Neural crest cell (in vitro differentiated cells): ENCODE data around the gene SLC4A11. TPM values are rescaled to one million over a fixed set of nuclear protein-coding genes. Genes with fewer than 3 reads are reported as not detected.

Source experiments
- DNase-seq: peaks from one replicate; pipeline ENCODE4 v3.0.0; 2021; ENCODE audit warnings: low read depth, mixed read lengths, low spot score
- H3K27ac Mint-ChIP-seq: one replicate; pipeline ENCODE4 v1.8.0; 2021; ENCODE audit warnings: mild to moderate bottlenecking, mixed read lengths; ENCODE audit not compliant: unreplicated experiment
- H3K27me3 Mint-ChIP-seq: 2 replicates; pipeline ENCODE4 v1.8.0; 2021; ENCODE audit warnings: low read depth, mild to moderate bottlenecking, mixed read lengths
- H3K36me3 Mint-ChIP-seq: 2 replicates; pipeline ENCODE4 v1.8.0; 2021; ENCODE audit warnings: low read depth, mild to moderate bottlenecking, mixed read lengths
- H3K4me1 Mint-ChIP-seq: 2 replicates; pipeline ENCODE4 v1.8.0; 2021; ENCODE audit warnings: mixed read lengths
- H3K4me3 Mint-ChIP-seq: one replicate; pipeline ENCODE4 v1.8.0; 2021; ENCODE audit warnings: mild to moderate bottlenecking, mixed read lengths
- H3K9me3 Mint-ChIP-seq: 2 replicates; pipeline ENCODE4 v1.8.0; 2021; ENCODE audit warnings: mixed read lengths
- total RNA-seq: library from RNA; stranded (reverse); gene quantifications from 2 replicates; pipeline ENCODE4 v1.2.1, GENCODE V29; 2021
- TF ChIP-seq, protein P1 (sequence below): fragments of 200-600 bp; sonication (generic); conservative IDR thresholded peaks from 2 replicates; pipeline ENCODE4 v1.5.0; 2021; ENCODE audit warnings: antibody characterized with exemption, mild to moderate bottlenecking

The SLC4A11 gene
- total RNA-seq, 1 donor from 2014 or later: 0.89 TPM

DNA sequence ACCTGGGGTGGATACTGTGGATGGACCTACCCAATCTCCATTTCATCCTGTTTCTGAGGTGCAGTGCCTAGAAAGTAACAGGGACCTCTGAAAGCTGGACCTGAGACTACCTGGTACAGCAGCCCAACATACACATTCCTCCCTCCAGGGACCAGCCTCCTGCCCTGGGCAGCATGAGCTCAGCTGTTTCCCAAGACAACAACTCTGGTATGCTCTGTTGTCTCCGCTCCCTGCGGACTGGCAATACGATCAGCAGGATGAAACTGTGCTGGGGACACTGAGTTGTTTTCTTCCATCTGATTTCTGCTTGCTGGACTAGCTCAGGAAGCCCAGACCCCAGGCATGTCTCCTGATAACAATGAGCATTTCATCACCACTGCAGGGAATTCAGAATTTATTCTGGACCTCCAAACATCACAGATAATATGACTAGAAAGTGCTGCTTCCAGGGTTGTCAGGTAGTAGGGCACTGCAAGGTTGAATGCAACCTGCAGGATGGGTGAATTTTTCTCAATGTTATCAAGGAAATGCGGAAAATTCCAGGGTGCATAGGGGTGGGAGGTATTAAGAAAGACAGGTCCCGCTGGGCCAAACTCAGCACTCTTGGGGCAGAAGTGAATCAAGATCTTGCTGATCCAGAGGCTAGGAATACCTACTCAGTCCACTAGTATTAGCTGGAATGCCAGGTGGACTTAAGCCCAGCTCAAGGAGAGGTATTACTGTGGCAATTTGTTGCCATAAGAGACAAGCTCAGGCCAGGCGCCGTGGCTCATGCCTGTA, 38.9 kb upstream of the SLC4A11 start:
- no peaks in the 10 kb centered on the region for H3K4me1 Mint-ChIP-seq
- TF ChIP-seq, protein P1, sequence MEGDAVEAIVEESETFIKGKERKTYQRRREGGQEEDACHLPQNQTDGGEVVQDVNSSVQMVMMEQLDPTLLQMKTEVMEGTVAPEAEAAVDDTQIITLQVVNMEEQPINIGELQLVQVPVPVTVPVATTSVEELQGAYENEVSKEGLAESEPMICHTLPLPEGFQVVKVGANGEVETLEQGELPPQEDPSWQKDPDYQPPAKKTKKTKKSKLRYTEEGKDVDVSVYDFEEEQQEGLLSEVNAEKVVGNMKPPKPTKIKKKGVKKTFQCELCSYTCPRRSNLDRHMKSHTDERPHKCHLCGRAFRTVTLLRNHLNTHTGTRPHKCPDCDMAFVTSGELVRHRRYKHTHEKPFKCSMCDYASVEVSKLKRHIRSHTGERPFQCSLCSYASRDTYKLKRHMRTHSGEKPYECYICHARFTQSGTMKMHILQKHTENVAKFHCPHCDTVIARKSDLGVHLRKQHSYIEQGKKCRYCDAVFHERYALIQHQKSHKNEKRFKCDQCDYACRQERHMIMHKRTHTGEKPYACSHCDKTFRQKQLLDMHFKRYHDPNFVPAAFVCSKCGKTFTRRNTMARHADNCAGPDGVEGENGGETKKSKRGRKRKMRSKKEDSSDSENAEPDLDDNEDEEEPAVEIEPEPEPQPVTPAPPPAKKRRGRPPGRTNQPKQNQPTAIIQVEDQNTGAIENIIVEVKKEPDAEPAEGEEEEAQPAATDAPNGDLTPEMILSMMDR: no peak
- H3K4me3 Mint-ChIP-seq: no peak overlapping the region
- DNase-seq: no peak
- no peaks in the 10 kb centered on the region for H3K27me3 Mint-ChIP-seq
- H3K9me3 Mint-ChIP-seq: no peaks in the 10 kb centered on the region
- peaks cover 7% of the 10 kb centered on the region for H3K36me3 Mint-ChIP-seq
- H3K27ac Mint-ChIP-seq: no peak overlapping the region

DNA sequence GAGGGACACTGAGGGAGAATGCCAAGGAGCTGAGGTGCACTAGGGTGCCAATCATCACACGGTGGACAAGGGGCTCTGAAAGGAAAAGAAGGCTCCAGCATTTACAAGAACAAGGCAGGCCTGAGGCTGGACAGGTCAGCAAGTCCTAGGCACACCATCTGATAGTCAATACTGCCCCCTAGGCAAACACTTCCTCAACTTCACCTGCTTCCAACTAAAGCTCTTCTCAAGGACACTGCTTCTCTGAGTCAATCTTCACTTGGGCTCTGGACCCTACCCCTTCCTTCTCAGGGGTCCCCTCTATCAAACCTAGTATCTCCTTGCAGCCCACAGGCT, 37.7 kb upstream of the SLC4A11 start:
- DNase-seq: no peak
- H3K36me3 Mint-ChIP-seq: peaks cover 7% of the 10 kb centered on the region
- H3K4me1 Mint-ChIP-seq: no peaks in the 10 kb centered on the region
- H3K27ac Mint-ChIP-seq: no peak overlapping the region
- no peaks in the 10 kb centered on the region for H3K9me3 Mint-ChIP-seq
- no peak overlapping the region for H3K4me3 Mint-ChIP-seq
- H3K27me3 Mint-ChIP-seq: no peaks in the 10 kb centered on the region
- TF ChIP-seq, protein P1: peak; percentile 39

DNA sequence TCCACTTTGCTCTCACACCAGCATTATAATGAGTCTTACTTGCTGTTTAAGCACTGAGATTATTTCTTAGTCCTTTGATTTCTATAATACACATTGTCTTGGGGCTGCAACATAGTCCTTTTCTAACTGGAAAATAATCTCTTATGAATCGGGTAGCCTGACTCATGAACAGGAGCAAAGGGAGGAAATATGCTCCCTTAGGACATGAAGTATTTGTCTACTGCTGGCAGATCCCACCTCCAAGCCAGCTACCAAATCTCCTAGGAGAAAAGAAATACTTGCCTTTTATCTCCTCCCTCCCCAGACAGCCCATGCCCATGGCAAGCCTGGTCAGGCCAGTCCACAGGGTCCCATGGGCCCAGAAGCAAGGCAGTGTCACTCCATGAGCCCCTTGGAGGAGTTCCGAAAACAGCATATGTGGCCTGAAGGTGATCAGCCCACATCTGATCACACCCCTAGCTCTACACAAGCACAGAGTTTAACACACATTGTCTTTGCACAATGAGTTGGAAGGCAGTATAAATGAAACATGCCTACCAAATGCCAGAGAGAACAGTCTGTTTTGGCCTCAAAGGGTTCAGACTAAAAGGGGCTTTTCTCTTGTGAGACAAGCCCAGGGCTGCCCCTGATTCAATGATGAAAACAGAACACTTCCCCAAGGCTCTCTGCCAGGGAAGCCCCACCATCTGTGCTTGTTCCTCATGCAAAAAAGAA, 37.1 kb upstream of the SLC4A11 start:
- H3K27ac Mint-ChIP-seq: peak overlapping the region; percentile 14
- no peak for DNase-seq

DNA sequence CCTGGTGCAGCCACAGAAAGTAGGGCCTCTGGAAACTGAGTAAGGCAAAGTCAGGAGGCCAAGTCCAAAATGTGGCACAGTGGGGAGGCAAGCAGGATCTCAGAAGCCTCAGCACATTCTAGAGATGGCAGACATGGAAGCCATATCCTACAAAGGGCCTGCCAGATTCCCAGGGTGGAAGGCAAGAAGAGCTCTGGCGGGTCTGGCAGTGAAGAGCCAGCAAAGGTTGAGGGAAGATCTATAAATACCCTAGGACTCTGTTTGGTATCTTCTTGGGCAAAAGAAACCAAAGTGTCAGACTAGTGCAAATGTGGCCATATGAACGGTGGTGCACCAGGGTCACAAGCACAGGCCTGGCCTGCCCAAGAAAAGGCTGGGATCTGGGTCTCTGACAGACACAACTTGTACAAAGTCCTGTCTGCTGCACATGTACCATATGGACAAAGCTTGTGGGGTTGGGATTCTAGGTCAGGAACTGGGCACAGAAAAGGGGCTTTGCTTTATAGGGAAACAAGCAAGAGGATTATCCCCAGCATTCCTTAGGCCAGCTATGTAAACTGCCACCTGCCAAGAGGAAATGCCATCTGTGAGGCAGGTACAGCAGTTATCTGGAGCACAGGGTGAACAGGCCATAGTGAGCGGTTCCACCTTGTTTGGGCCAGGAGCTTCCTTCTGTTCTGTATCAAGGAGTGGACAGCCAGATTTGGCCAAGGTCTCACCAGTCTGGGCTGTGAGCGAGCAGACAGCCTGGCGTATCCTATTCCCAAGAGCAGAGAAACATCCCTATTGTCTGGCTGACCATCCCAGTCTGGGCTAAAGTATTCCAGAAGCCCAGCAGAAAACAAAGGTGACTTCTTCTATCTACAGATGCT, 36.3 kb upstream of the SLC4A11 start:
- no peaks in the 10 kb centered on the region for H3K4me1 Mint-ChIP-seq
- no peaks in the 10 kb centered on the region for H3K27me3 Mint-ChIP-seq
- H3K9me3 Mint-ChIP-seq: no peaks in the 10 kb centered on the region
- no peak overlapping the region for H3K4me3 Mint-ChIP-seq
- DNase-seq: no peak
- peaks cover 3% of the 10 kb centered on the region for H3K36me3 Mint-ChIP-seq
- no peak overlapping the region for H3K27ac Mint-ChIP-seq
- TF ChIP-seq, protein P1: no peak

More for the DNA sequence above, 37.1 kb upstream of the SLC4A11 start:
- H3K27me3 Mint-ChIP-seq: no peaks in the 10 kb centered on the region
- H3K4me3 Mint-ChIP-seq: no peak overlapping the region
- no peaks in the 10 kb centered on the region for H3K4me1 Mint-ChIP-seq
- no peaks in the 10 kb centered on the region for H3K9me3 Mint-ChIP-seq
- H3K36me3 Mint-ChIP-seq: peaks cover 3% of the 10 kb centered on the region
- TF ChIP-seq, protein P1: no peak

DNA sequence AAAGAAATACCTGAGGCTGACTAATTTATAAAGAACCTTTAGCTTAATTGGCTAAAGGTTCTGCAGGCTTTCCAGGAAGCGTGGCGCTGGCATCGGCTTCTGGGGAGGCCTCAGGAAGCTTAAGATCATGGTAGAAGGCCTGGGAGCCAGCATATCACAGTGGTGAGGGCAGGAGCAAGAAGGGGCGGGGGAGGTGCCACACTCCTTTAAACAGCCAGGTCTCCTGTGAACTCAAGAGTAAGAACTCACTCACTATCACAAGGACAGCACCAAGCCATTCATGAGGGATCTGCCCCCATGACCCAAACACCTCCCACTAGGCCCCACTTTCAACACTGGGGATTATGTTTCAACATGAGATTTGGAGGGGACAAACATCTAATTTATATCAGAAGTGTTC, 34.4 kb upstream of the SLC4A11 start:
- Mint-ChIP-seq H3K9me3 (no peaks in the 10 kb centered on the region), H3K36me3 (peaks cover 3% of the 10 kb centered on the region), H3K27ac (no peak overlapping the region), H3K27me3 (no peaks in the 10 kb centered on the region), H3K4me1 (no peaks in the 10 kb centered on the region), H3K4me3 (no peak overlapping the region)
- TF ChIP-seq, protein P1: no peak
- no peak for DNase-seq
